ENCODE measurements around the gene PRSS50.
"Not testable (repeated sequence)": the region's sequence is repeated elsewhere in the genome, so short reads cannot be mapped to it uniquely, and the experiment has no call there.

Gene PRSS50

GRCh38 chr3:46717447-46718231 lies at the start of gene PRSS50:
PRSS50 (minus strand) TSS chr3:46717869; CDS start chr3:46717824, 45 bp downstream.
- no peak for DNase-seq (ENCODE audit: low read depth in 2 of 2)
- no peak within 1 kb of the TSS for H3K4me3 ChIP-seq (replicated peaks in 1 of 2; ENCODE audit: low read depth in 2 of 2, low read length in 2 of 2)

GRCh38 chr3:46764206-46764605 lies 46.5 kb upstream of the PRSS50 start:
- TF ChIP-seq CTCF (IDR thresholded peaks at IDR 0.05; ENCODE audit: low read depth, low read length) = no peak
- no peak overlapping the region for H3K4me3 ChIP-seq (replicated peaks in 1 of 2; ENCODE audit: low read depth in 2 of 2, low read length in 2 of 2)
- DNase-seq (ENCODE audit: low read depth in 2 of 2) = no peak

More at GRCh38 chr3:46717447-46718231, at the start of gene PRSS50:
- TF ChIP-seq CTCF (IDR thresholded peaks at IDR 0.05; ENCODE audit: low read depth, low read length) = no peak

GRCh38 chr3:46763178-46763577 lies 45.5 kb upstream of the PRSS50 start:
- no peak overlapping the region for H3K4me3 ChIP-seq (replicated peaks in 1 of 2; ENCODE audit: low read depth in 2 of 2, low read length in 2 of 2)
- DNase-seq (ENCODE audit: low read depth in 2 of 2) = no peak
- TF ChIP-seq CTCF (IDR thresholded peaks at IDR 0.05; ENCODE audit: low read depth, low read length) = no peak

- H3K4me3 ChIP-seq (replicated peaks in 1 of 2; ENCODE audit: low read depth in 2 of 2, low read length in 2 of 2) = no peak overlapping the region
- no peak for TF ChIP-seq CTCF (IDR thresholded peaks at IDR 0.05; ENCODE audit: low read depth, low read length)
- DNase-seq (ENCODE audit: low read depth in 2 of 2) = no peak
These were observed 41.8 kb upstream of the PRSS50 start for GRCh38 chr3:46759239-46760167.

GRCh38 chr3:46756642-46757041 lies 39.0 kb upstream of the PRSS50 start:
- DNase-seq (ENCODE audit: low read depth in 2 of 2) = no peak
- TF ChIP-seq CTCF (IDR thresholded peaks at IDR 0.05; ENCODE audit: low read depth, low read length) = no peak
- no peak overlapping the region for H3K4me3 ChIP-seq (replicated peaks in 1 of 2; ENCODE audit: low read depth in 2 of 2, low read length in 2 of 2)

- DNase-seq (ENCODE audit: low read depth in 2 of 2) = no peak
- H3K4me3 ChIP-seq (replicated peaks in 1 of 2; ENCODE audit: low read depth in 2 of 2, low read length in 2 of 2) = no peak overlapping the region
- TF ChIP-seq CTCF (IDR thresholded peaks at IDR 0.05; ENCODE audit: low read depth, low read length) = no peak
These were observed 38.0 kb upstream of the PRSS50 start for GRCh38 chr3:46755646-46756045.

GRCh38 chr3:46753127-46753526 lies 35.5 kb upstream of the PRSS50 start:
- DNase-seq (ENCODE audit: low read depth in 2 of 2); H3K4me3 ChIP-seq (replicated peaks in 1 of 2; ENCODE audit: low read depth in 2 of 2, low read length in 2 of 2): not testable (repeated sequence)
